Stomach (tissue), 4 donors: Measurements from ENCODE around the gene PRRT3.

Experiments used
- EP300 ChIP-seq: sonication (generic); formaldehyde crosslinking; IDR thresholded peaks from one replicate; pipeline ENCODE4 v1.6.1; 2017; ENCODE audit warnings: antibody characterized with exemption
- TF ChIP-seq, protein P1 (sequence below), 7 experiments: fragments of 450-650 bp in 4 of 7; fragments of 200-600 bp in 3 of 7; sonication (generic) in 3 of 7; IDR thresholded peaks; one replicate each; pipeline ENCODE4 v1.5.1; 2016 to 2019; ENCODE audit warnings: antibody characterized with exemption in 7 of 7, control low read depth in 2 of 7, mild to moderate bottlenecking in 1 of 7

GRCh38 chr3:9955067-9955502 is 2.9 kb upstream of the PRRT3 start:
- TF ChIP-seq, protein P1, sequence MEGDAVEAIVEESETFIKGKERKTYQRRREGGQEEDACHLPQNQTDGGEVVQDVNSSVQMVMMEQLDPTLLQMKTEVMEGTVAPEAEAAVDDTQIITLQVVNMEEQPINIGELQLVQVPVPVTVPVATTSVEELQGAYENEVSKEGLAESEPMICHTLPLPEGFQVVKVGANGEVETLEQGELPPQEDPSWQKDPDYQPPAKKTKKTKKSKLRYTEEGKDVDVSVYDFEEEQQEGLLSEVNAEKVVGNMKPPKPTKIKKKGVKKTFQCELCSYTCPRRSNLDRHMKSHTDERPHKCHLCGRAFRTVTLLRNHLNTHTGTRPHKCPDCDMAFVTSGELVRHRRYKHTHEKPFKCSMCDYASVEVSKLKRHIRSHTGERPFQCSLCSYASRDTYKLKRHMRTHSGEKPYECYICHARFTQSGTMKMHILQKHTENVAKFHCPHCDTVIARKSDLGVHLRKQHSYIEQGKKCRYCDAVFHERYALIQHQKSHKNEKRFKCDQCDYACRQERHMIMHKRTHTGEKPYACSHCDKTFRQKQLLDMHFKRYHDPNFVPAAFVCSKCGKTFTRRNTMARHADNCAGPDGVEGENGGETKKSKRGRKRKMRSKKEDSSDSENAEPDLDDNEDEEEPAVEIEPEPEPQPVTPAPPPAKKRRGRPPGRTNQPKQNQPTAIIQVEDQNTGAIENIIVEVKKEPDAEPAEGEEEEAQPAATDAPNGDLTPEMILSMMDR (IDR thresholded peaks at IDR 0.05) = no peak
- TF ChIP-seq EP300 = no peak
